HAP-1 (cell line): ENCODE measurements around the gene MTLN.
"Not testable (repeated sequence)": the region's sequence is repeated elsewhere in the genome, so short reads cannot be mapped to it uniquely, and the experiment has no call there.

Experiments used
- DNase-seq, 2 experiments: peaks; one replicate each; pipeline ENCODE4 v3.0.0-alpha.2; 2016 to 2020; ENCODE audit warnings: low spot score in 2 of 2
- H3K27me3 ChIP-seq: fragments of 250-450 bp; sonication (Bioruptor Pico); 2 replicates; pipeline ENCODE4 v1.5.1; 2020; ENCODE audit warnings: low read depth, mild to moderate bottlenecking, moderate library complexity
- H3K36me3 ChIP-seq: fragments of 250-450 bp; sonication (Bioruptor Pico); replicated peaks from 2 replicates; pipeline ENCODE4 v1.5.1; 2020; ENCODE audit warnings: mild to moderate bottlenecking
- H3K4me1 ChIP-seq: fragments of 250-450 bp; sonication (Bioruptor Pico); 2 replicates; pipeline ENCODE4 v1.5.1; 2020; ENCODE audit warnings: mild to moderate bottlenecking
- H3K4me3 ChIP-seq: fragments of 250-450 bp; sonication (Bioruptor Pico); 2 replicates; pipeline ENCODE4 v1.5.1; 2020; ENCODE audit warnings: mild to moderate bottlenecking, moderate library complexity
- H3K9me3 ChIP-seq: fragments of 250-450 bp; sonication (Bioruptor Pico); 2 replicates; pipeline ENCODE4 v1.5.1; 2020; ENCODE audit warnings: mild to moderate bottlenecking, moderate library complexity
- in situ Hi-C: fragments of 300-500 bp; cut with MboI; formaldehyde crosslinking; loops from 3 replicates; pipeline ENCODE4 v1.14.3; 2020; ENCODE audit warnings: low sequenced_read_pairs, inconsistent platforms, mixed read lengths

Gene MTLN

GRCh38 chr2:110211938-110212858, at the start of gene MTLN:
Gene MTLN, minus strand, starts transcription at chr2:110212547. Its CDS starts 22 bp downstream, at chr2:110212525.
- Histone ChIP-seq H3K36me3 (peaks cover 13% of the 10 kb centered on the region), H3K4me1 (peaks cover 7% of the 10 kb centered on the region), H3K27me3 (peaks cover 4% of the 10 kb centered on the region; the same call in 1 of the 2 replicates), H3K4me3 (peak within 1 kb of the TSS; percentile 58), H3K9me3 (no peaks in the 10 kb centered on the region; the same call in 1 of the 2 replicates)
- in situ Hi-C loops: no loop called here
- DNase-seq: peak; percentile 56 to 73

DNA sequence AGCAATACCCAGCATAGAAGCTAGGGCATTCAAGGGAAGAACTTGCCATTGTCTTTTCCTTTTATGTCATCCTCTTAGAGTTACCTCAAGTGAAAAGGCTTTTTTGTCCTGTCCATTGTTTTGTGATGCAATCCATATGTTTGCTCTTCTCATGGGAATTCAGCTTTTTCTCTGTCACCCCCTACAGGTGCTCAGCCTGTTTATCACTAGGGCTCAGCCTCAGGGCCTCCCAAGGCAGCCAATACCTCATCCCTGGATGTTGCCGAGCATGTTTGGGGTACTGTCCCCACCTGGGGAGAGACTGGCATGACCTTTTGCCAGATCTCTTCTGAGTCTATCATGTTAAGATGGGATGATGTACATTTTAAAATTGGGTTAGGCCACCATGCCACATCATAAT, 49.6 kb upstream of the MTLN start:
- in situ Hi-C loops, H3K27me3 ChIP-seq, H3K4me1 ChIP-seq, H3K4me3 ChIP-seq, DNase-seq, H3K36me3 ChIP-seq, H3K9me3 ChIP-seq: not testable (repeated sequence)

GRCh38 chr2:110248081-110248795, 35.9 kb upstream of the MTLN start:
- H3K27me3 ChIP-seq, DNase-seq, H3K36me3 ChIP-seq, H3K4me3 ChIP-seq, H3K9me3 ChIP-seq, in situ Hi-C loops, H3K4me1 ChIP-seq: not testable (repeated sequence)

GRCh38 chr2:110245488-110246435, 33.4 kb upstream of the MTLN start:
- H3K4me1 ChIP-seq, in situ Hi-C loops, H3K9me3 ChIP-seq, DNase-seq, H3K36me3 ChIP-seq, H3K4me3 ChIP-seq, H3K27me3 ChIP-seq: not testable (repeated sequence)

DNA sequence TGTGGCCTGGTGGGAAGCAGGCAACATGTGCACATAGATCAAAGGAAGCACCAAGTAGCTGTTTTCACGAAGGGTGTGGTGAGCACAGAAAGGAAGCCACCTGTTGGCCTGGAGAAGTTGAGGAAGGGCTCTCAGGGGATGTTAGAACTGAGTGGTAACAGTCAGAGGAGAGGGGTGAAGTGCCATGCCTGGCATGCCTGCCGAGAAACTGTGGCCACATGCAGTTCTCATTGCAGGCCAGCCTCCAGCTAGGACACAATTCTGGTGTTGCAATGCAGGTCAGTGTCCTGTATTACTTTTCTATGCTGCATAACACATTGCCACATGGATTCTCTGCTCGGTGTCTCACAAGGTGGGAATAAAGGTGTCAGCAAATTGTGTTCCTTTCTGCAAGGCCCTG, 30.9 kb upstream of the MTLN start:
- H3K4me3 ChIP-seq, H3K27me3 ChIP-seq, H3K36me3 ChIP-seq, in situ Hi-C loops, H3K9me3 ChIP-seq, DNase-seq, H3K4me1 ChIP-seq: not testable (repeated sequence)

DNA sequence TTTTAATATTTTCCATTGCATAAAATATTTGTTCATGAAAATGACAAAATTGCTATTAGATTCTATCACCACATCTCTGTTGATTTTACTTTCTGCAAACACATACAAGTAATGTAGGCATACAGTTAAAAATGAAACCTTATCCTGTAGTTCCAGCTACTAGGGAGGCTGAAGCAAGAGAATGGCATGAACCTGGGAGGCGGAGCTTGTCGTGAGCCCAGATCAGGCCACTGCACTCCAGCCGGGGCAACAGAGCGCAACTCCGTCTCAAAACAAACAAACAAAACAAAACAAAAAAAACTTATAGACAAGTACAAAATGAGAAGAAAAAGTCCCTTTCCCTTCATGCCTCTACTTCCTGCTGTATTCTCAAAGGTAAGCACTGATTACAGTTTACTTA, 22.2 kb upstream of the MTLN start:
- in situ Hi-C loops, H3K27me3 ChIP-seq, DNase-seq, H3K36me3 ChIP-seq, H3K9me3 ChIP-seq, H3K4me1 ChIP-seq, H3K4me3 ChIP-seq: not testable (repeated sequence)

GRCh38 chr2:110229886-110230285, 17.5 kb upstream of the MTLN start:
- in situ Hi-C loops, DNase-seq, H3K27me3 ChIP-seq, H3K9me3 ChIP-seq, H3K4me1 ChIP-seq, H3K36me3 ChIP-seq, H3K4me3 ChIP-seq: not testable (repeated sequence)

- H3K4me1 ChIP-seq, H3K4me3 ChIP-seq, in situ Hi-C loops, H3K9me3 ChIP-seq, DNase-seq, H3K27me3 ChIP-seq, H3K36me3 ChIP-seq: not testable (repeated sequence)
Measured at GRCh38 chr2:110222626-110223025, 10.3 kb upstream of the MTLN start.

GRCh38 chr2:110221938-110222337, 9.6 kb upstream of the MTLN start:
- DNase-seq: no peak
- no peaks in the 10 kb centered on the region for H3K9me3 ChIP-seq
- H3K36me3 ChIP-seq: no peaks in the 10 kb centered on the region
- no peaks in the 10 kb centered on the region for H3K4me1 ChIP-seq
- H3K27me3 ChIP-seq: peaks cover 13% of the 10 kb centered on the region
- in situ Hi-C loops: no loop called here
- H3K4me3 ChIP-seq: no peak overlapping the region

DNA sequence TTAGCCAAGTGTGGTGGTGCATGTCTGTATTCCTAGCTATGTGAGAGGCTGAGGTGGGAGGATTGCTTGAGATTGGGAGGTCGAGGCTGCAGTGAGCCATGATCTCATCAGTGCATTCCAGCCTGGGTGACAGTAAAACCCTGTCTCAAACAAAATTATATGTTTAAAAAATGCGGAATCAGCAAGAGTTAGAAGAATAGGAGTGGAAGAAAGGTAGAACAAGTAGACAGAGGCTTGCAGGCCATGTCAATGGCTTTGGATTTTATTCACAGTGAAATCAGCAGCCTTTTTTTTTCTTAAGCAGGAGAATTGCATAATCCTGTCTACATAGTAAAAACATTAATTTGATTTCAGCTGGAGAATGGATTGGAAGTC, 7.8 kb upstream of the MTLN start:
- no peaks in the 10 kb centered on the region for H3K4me1 ChIP-seq
- H3K27me3 ChIP-seq: peaks cover 13% of the 10 kb centered on the region
- no peaks in the 10 kb centered on the region for H3K9me3 ChIP-seq
- no peak for DNase-seq
- in situ Hi-C loops: no loop called here
- no peak overlapping the region for H3K4me3 ChIP-seq
- no peaks in the 10 kb centered on the region for H3K36me3 ChIP-seq

DNA sequence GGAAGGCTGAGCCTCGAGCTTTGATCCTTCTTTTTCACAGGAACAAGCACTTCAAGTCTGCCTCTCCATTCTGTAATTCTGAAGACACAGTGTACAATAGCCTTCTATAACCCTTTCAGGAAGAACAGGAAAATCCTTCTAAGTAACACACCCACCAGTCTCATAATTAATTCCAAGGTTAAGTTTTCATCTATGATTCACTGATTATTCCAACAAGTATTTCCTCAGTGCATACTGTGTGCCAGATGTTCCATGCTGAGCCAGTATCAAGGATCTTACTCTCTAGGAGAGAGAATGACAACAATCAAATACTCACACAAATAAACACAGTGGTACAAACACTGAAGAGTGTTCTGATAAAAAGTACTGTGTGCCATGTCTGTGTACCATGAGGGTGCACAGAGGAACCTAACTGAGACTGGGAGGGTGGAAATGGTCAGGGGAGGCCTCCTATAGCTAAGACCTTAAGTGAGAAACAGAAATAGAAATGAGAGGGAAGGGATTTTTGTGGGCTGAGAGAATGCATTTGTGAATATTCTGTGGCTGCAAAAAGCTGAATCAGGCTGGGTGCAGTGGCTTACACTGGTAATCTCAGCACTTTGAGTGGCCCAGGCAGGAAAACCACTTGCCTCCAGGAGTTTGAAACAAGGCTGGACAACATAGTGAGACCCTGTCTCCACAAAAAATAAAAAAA, 7.3 kb upstream of the MTLN start:
- Histone ChIP-seq H3K27me3 (peaks cover 15% of the 10 kb centered on the region), H3K9me3 (no peaks in the 10 kb centered on the region), H3K4me1 (no peaks in the 10 kb centered on the region), H3K4me3 (no peak overlapping the region), H3K36me3 (no peaks in the 10 kb centered on the region)
- DNase-seq: no peak
- in situ Hi-C loops: no loop called here

- in situ Hi-C loops, DNase-seq, H3K36me3 ChIP-seq, H3K4me1 ChIP-seq, H3K9me3 ChIP-seq, H3K4me3 ChIP-seq: not testable (repeated sequence)
- peaks cover 15% of the 10 kb centered on the region for H3K27me3 ChIP-seq
Measured at GRCh38 chr2:110218889-110219288, 6.5 kb upstream of the MTLN start.

- Histone ChIP-seq H3K27me3 (peaks cover 12% of the 10 kb centered on the region), H3K9me3 (no peaks in the 10 kb centered on the region; the same call in 1 of the 2 replicates), H3K4me3 (no peak overlapping the region), H3K4me1 (peaks cover 2% of the 10 kb centered on the region; the same call in 1 of the 2 replicates), H3K36me3 (no peaks in the 10 kb centered on the region)
- no peak for DNase-seq
- in situ Hi-C loops: no loop called here
Measured at GRCh38 chr2:110216803-110217202, 4.5 kb upstream of the MTLN start.
